Measurements from ENCODE around the gene PGA5.

- TF ChIP-seq POLR2AphosphoS5 (IDR thresholded peaks at IDR 0.05; ENCODE audit: low read depth, low read length) (no peak), POLR2A (IDR thresholded peaks at IDR 0.05; ENCODE audit: low read depth, low read length) (no peak), POU2F2 (IDR thresholded peaks at IDR 0.05; ENCODE audit: low read depth, low read length) (no peak)
These were observed 39.1 kb downstream of the PGA5 start for GRCh38 chr11:61279934-61280659.

Measured in GM12891 (cell line).